ENCODE results near the gene PRR22. TPM values are rescaled to one million over a fixed set of nuclear protein-coding genes. Genes with fewer than 3 reads are reported as not detected.

The PRR22 gene
- under 0.01 and 0.32 TPM in 2 replicates for total RNA-seq

DNA sequence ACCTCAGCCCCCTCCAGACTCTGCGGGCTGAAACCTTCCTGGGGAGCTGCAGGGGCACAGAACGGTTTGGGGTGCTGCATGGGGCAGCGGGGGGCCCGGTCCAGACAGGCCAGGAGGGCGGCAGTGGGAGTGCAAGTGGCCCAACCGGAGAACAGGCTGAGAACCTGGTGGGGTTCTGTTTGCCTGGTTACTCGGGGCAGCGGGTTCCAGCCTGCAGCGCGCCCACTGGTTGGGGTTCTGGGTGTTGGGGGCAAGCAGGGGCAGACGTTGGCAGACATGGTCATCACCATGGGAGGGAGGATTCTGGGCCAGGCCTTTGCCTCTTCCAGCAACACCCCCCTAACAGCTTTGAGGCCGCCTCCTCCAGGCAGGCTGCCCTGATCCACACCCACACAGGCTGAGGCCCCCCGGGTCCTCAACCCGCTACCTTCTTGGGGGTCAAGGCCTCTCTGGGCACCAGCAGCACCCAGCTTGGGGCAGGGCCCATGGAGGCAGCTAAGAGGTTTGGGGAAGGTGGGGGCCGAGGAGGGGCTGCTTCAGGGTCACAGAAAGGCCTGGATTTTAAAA is at the start of gene PRR22:
Gene PRR22 (minus strand): TSS at position 166 of the 567 bp plus-strand sequence. CDS start 86 bp downstream, at position 80.
- TF ChIP-seq, protein P1, sequence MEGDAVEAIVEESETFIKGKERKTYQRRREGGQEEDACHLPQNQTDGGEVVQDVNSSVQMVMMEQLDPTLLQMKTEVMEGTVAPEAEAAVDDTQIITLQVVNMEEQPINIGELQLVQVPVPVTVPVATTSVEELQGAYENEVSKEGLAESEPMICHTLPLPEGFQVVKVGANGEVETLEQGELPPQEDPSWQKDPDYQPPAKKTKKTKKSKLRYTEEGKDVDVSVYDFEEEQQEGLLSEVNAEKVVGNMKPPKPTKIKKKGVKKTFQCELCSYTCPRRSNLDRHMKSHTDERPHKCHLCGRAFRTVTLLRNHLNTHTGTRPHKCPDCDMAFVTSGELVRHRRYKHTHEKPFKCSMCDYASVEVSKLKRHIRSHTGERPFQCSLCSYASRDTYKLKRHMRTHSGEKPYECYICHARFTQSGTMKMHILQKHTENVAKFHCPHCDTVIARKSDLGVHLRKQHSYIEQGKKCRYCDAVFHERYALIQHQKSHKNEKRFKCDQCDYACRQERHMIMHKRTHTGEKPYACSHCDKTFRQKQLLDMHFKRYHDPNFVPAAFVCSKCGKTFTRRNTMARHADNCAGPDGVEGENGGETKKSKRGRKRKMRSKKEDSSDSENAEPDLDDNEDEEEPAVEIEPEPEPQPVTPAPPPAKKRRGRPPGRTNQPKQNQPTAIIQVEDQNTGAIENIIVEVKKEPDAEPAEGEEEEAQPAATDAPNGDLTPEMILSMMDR (IDR thresholded peaks at IDR 0.05; ENCODE audit: insufficient read depth, low read depth, low read length) = no peak
- no peak for DNase-seq (ENCODE audit: low read depth)
- H3K4me3 ChIP-seq (ENCODE audit: low read depth, low read length) = no peak within 1 kb of the TSS

DNA sequence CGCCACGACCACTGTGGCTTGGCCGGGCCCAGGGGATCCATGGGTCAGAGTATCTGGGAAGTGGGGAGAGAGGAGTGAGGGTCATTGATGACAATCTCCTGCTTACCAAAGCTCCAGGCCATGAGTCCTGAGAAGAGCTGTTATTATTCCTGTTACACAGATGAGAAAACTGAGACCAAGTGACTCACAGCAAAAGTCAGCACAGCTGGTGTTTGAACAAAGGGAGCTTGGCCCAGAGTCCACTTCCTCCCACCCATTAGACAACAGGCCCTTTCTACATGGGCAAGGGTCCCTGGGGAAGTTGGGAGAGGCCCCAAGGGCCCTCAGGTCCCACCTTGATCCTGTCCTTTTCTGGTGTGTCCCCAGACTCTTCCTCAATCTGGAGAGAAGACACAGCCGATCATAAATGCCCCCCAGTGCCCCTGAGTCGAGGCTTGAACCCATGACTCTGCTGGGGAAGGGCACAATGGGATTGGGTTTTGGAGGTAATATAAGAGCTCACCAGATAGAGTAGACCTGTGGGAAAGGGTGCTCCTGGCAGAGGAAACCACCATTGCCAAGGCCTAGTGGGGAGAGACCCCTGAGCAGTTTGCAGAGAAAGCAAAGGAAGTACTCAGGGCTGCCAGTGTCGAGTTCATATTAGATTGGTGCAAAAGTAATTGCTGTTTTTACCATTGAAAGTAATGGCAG is 48.1 kb upstream of the PRR22 start:
- H3K4me3 ChIP-seq (ENCODE audit: low read depth, low read length) = no peak overlapping the region
- no peak for DNase-seq (ENCODE audit: low read depth)
- TF ChIP-seq, protein P1 (IDR thresholded peaks at IDR 0.05; ENCODE audit: insufficient read depth, low read depth, low read length) = no peak

GRCh38 chr19:5832061-5832460 is 47.5 kb upstream of the PRR22 start:
- TF ChIP-seq, protein P1 (IDR thresholded peaks at IDR 0.05; ENCODE audit: insufficient read depth, low read depth, low read length) = no peak
- H3K4me3 ChIP-seq (ENCODE audit: low read depth, low read length) = no peak overlapping the region
- no peak for DNase-seq (ENCODE audit: low read depth)

DNA sequence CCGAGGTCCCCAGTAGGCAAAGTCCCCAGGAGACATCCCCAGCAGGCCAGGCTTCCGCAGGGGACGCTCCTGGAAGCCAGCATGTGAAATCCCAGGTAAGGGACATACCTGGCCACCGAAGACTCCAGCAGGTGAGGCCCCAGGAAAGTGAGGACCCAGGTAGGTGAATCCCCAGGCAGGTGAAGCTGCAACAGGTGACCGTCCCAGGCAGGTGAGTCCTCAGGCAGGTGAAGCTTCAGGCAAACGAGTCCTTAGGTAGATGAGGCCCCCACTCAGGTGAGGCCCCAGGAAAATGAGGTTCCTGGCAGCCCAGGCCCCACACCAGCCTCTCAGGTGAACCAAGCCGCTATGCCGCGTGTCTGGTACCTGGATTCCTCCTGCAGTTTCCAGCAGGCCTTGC is 46.6 kb upstream of the PRR22 start:
- DNase-seq (ENCODE audit: low read depth) = no peak
- H3K4me3 ChIP-seq (ENCODE audit: low read depth, low read length) = no peak overlapping the region
- TF ChIP-seq, protein P1 (IDR thresholded peaks at IDR 0.05; ENCODE audit: insufficient read depth, low read depth, low read length) = no peak

GRCh38 chr19:5829567-5830310 is 45.2 kb upstream of the PRR22 start:
- TF ChIP-seq, protein P1 (IDR thresholded peaks at IDR 0.05; ENCODE audit: insufficient read depth, low read depth, low read length) = no peak
- DNase-seq (ENCODE audit: low read depth) = no peak
- peak overlapping the region; percentile 86 for H3K4me3 ChIP-seq (ENCODE audit: low read depth, low read length)

DNA sequence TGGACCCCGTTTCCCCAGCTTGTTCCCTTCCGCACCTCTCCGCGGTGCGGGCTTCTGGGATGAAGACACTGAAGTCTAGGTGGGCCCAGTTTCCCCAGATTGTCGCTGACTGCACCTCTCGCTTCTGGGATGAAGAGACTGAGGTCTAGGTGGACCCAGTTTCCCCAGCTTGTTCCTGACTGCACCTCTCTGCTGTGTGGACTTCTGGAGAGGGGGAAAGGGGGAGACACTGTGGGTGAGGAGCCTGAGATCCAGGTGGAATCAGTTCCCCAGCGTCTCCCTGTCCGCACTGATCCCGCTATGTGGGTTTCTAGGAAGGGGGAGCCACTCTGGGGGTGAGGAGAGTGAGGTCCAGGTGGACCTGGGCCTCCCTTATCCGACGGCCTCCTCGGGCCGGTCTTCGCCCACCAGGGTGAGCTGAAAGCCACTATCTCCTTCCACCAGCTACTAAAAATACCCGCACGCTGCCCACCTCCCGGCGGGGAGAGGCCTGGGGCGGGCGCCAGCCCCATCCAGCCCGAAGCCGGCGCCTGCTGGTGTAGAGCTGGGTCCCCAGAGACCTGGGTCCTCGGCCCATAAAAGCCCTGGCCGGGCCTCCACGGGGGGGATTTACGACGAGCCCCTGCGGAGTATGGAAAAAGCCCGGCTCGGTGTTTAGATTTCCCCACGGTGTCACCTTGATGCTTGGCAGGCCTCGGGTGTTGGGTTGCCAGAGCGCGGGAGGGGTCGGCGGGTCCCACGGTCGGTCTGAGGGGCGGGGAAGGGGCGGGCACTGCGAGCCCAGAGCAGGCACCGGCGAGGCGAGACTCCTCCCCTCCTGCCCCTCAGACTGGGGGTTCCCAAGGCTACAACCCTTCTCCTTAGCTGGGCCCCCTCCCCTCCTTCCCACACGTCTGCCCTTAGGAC is 44.4 kb upstream of the PRR22 start:
- TF ChIP-seq, protein P1 (IDR thresholded peaks at IDR 0.05; ENCODE audit: insufficient read depth, low read depth, low read length) = no peak
- H3K4me3 ChIP-seq (ENCODE audit: low read depth, low read length) = peak overlapping the region; percentile 86
- DNase-seq (ENCODE audit: low read depth) = peak; percentile 89
